Type B pancreatic cell (in vitro differentiated cells): Measurements from ENCODE around the gene PIEZO1. TPM values are rescaled to one million over a fixed set of nuclear protein-coding genes. Genes with fewer than 3 reads are reported as not detected.
A peak's percentile ranks its signal among the peaks of the same experiment; 100 is the strongest.

ENCODE experiments used
- DNase-seq: peaks from one replicate; pipeline ENCODE4 v3.0.0; 2021; ENCODE audit warnings: mixed read lengths; ENCODE audit not compliant: unreplicated experiment; ENCODE audit errors: extremely low spot score
- H3K27ac Mint-ChIP-seq: 2 replicates; pipeline ENCODE4 v1.8.0; 2021; ENCODE audit warnings: mild to moderate bottlenecking, mixed read lengths
- H3K27me3 Mint-ChIP-seq: 2 replicates; pipeline ENCODE4 v1.8.0; 2021; ENCODE audit warnings: mixed read lengths
- H3K36me3 Mint-ChIP-seq: 2 replicates; pipeline ENCODE4 v1.8.0; 2021; ENCODE audit warnings: mixed read lengths
- H3K4me1 Mint-ChIP-seq: one replicate; pipeline ENCODE4 v1.8.0; 2021; ENCODE audit warnings: mixed read lengths; ENCODE audit not compliant: unreplicated experiment
- H3K4me3 Mint-ChIP-seq: 2 replicates; pipeline ENCODE4 v1.8.0; 2021; ENCODE audit warnings: mild to moderate bottlenecking, mixed read lengths
- H3K9me3 Mint-ChIP-seq: 2 replicates; pipeline ENCODE4 v1.8.0; 2021; ENCODE audit warnings: mixed read lengths
- total RNA-seq: library from RNA; stranded (reverse); gene quantifications from 2 replicates; pipeline ENCODE4 v1.2.1, GENCODE V29; 2021; ENCODE audit warnings: low replicate concordance
- TF ChIP-seq, protein P1 (sequence below): fragments of 200-600 bp; sonication (generic); conservative IDR thresholded peaks from 2 replicates; pipeline ENCODE4 v1.5.0; 2021; ENCODE audit warnings: antibody characterized with exemption, mild to moderate bottlenecking

Gene PIEZO1
- total RNA-seq, 1 donor from 2014 or later, result 33.3 TPM

DNA sequence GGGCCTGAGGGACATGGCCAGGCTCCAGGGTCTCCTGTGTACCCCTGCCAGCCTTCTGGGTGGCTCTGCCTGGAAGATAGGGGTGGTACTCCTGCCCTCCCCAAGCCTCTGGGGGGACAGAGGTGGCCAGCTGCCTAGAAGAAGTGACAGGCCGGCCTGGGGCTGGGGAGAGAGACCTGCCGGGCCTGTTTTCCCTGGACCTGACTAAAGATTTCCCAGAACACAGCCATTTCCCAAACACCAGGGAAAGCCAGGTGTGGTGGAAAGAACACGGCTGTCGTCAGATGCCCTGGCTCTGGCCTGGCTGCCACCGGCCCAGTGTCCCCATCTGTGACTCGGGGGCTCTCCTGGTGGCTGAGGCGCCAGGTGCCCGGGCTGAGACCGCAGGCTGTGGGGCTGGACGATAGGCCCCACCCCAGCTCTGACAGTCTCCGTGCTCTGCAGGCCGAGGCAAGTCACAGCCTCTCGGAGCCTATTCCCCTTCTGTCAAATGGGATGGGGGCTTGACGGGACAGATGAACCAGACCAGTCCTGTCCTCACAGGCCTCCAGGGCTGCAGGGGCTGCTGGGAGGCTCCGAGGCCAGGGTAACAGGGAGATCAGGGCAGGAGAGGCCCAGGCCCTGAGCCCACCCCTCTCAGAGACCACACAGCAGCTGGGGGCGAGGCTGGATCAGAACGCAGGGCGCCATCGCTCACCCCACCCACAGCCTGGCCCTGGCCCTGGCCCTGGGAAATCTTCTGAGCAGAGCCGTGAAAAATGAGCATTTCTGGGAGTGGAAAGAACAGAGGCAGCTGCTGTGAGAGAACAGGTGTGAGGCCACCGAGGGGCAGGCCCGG, 45.7 kb downstream of the PIEZO1 start:
- TF ChIP-seq, protein P1, sequence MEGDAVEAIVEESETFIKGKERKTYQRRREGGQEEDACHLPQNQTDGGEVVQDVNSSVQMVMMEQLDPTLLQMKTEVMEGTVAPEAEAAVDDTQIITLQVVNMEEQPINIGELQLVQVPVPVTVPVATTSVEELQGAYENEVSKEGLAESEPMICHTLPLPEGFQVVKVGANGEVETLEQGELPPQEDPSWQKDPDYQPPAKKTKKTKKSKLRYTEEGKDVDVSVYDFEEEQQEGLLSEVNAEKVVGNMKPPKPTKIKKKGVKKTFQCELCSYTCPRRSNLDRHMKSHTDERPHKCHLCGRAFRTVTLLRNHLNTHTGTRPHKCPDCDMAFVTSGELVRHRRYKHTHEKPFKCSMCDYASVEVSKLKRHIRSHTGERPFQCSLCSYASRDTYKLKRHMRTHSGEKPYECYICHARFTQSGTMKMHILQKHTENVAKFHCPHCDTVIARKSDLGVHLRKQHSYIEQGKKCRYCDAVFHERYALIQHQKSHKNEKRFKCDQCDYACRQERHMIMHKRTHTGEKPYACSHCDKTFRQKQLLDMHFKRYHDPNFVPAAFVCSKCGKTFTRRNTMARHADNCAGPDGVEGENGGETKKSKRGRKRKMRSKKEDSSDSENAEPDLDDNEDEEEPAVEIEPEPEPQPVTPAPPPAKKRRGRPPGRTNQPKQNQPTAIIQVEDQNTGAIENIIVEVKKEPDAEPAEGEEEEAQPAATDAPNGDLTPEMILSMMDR, result no peak
- Mint-ChIP-seq H3K27ac (no peak overlapping the region), H3K4me3 (no peak overlapping the region), H3K27me3 (no peaks in the 10 kb centered on the region), H3K9me3 (no peaks in the 10 kb centered on the region), H3K4me1 (no peaks in the 10 kb centered on the region), H3K36me3 (no peaks in the 10 kb centered on the region)
- no peak for DNase-seq

GRCh38 chr16:88738151-88739084, 46.6 kb downstream of the PIEZO1 start:
- H3K36me3 Mint-ChIP-seq, result no peaks in the 10 kb centered on the region
- no peaks in the 10 kb centered on the region for H3K4me1 Mint-ChIP-seq
- no peaks in the 10 kb centered on the region for H3K9me3 Mint-ChIP-seq
- no peak overlapping the region for H3K4me3 Mint-ChIP-seq
- no peak overlapping the region for H3K27ac Mint-ChIP-seq
- H3K27me3 Mint-ChIP-seq, result no peaks in the 10 kb centered on the region
- no peak for DNase-seq
- TF ChIP-seq, protein P1, result no peak

DNA sequence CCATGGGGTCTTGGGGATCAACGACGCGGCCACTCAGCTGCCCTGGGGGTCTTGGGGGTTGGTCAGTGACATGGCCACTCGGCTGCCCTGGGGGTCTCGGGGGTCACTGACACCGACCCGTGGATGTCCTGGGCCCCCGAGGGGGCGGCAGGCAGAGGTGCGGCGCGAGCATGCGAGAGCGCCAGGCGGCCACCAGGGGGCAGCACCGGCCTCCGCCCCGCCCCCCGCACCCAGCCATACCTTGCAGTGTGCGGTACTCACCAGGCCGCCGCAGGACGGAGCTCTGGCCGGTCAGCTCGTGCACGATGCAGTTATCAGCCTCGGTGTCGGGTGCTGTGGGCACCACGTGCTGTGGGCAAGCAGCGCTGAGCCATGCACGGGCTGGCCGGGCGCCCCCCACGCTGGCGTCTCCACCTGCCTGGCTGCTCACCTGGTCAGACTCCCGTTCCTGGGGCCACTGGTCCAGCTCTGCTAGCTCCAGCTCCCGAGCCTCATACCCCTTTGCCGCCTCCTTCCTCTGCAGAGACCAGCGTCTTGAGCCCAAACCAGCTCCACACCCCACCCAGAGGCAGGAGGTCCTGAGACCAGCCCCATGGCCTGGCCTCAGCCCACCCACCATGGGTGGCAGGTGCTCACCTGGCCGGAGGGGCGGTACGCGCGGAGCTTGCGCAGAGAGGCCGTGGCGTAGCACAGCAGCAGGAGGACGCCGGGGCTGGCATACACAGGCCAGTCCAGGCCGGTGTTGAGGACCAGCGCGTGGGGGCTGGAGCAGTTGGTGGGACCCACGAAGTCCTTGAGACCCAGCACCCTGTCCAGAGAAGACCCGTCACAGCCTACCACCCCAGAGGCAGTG, 47.5 kb downstream of the PIEZO1 start:
- no peak overlapping the region for H3K27ac Mint-ChIP-seq
- H3K4me1 Mint-ChIP-seq, result no peaks in the 10 kb centered on the region
- TF ChIP-seq, protein P1, result peak; percentile 99
- no peaks in the 10 kb centered on the region for H3K36me3 Mint-ChIP-seq
- H3K9me3 Mint-ChIP-seq, result no peaks in the 10 kb centered on the region
- DNase-seq, result no peak
- no peaks in the 10 kb centered on the region for H3K27me3 Mint-ChIP-seq
- no peak overlapping the region for H3K4me3 Mint-ChIP-seq

DNA sequence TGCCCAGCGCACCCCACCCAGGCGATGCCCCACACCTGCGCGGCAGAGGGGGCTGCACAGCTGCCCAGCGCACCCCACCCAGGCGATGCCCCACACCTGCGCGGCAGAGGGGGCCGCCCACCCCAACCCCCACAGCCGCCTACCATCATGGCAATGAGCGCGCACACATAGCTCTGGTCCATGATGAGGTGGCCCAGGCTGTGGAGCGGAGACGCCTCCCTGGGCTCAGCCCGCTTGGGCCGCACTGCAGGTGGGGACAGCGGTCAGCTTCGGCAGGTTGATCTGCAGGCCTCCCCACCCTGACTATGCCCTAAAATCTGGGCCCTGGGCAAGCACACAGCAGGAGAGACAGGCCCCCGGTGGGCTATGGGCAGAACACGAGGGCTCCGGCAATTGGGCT, 48.5 kb downstream of the PIEZO1 start:
- DNase-seq, result no peak
- Mint-ChIP-seq H3K27ac (no peak overlapping the region), H3K36me3 (no peaks in the 10 kb centered on the region), H3K4me3 (no peak overlapping the region), H3K27me3 (no peaks in the 10 kb centered on the region), H3K9me3 (no peaks in the 10 kb centered on the region), H3K4me1 (no peaks in the 10 kb centered on the region)
- TF ChIP-seq, protein P1, result no peak

DNA sequence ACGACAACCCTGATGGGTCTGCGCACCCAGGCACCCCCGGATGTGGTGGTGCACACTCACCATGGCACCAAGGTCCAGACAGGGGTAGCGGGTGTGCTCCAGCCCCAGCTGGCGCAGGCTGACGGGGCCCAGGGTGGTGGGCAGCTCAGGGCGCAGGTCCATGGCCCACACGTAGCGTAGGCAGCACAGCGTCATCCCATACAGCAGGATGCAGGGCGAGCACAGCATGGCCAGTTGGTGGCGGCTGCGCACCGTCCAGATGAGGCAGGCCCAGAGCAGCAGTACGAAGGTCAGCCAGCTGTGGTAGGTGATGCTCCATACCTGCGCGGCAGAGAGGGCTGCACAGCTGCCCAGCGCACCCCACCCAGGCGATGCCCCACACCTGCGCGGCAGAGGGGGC, 48.9 kb downstream of the PIEZO1 start:
- Mint-ChIP-seq H3K4me1 (no peaks in the 10 kb centered on the region), H3K27ac (no peak overlapping the region), H3K9me3 (no peaks in the 10 kb centered on the region), H3K4me3 (no peak overlapping the region), H3K27me3 (no peaks in the 10 kb centered on the region), H3K36me3 (no peaks in the 10 kb centered on the region)
- TF ChIP-seq, protein P1, result no peak
- DNase-seq, result no peak
